Measurements from ENCODE around the gene SPRN.
"Not testable (repeated sequence)": the region's sequence is repeated elsewhere in the genome, so short reads cannot be mapped to it uniquely, and the experiment has no call there.

Gene SPRN

GRCh38 chr10:133444342-133445267 lies 20.2 kb upstream of the SPRN start:
- POLR2A ChIA-PET: no interaction called here
- CTCF ChIA-PET: no interaction called here
- no peak overlapping the region for H3K4me3 ChIP-seq (ENCODE audit: low read depth, low read length)

GRCh38 chr10:133442967-133443924 lies 18.8 kb upstream of the SPRN start:
- POLR2A ChIA-PET: no interaction called here
- CTCF ChIA-PET: no interaction called here
- no peak for TF ChIP-seq CTCF (IDR thresholded peaks at IDR 0.05; ENCODE audit: insufficient read depth, low read length, missing control alignments)
- no peak for DNase-seq (ENCODE audit: low read depth, low spot score)
- no peak overlapping the region for H3K4me3 ChIP-seq (ENCODE audit: low read depth, low read length)

More at GRCh38 chr10:133444342-133445267, 20.2 kb upstream of the SPRN start:
- no peak for TF ChIP-seq CTCF (IDR thresholded peaks at IDR 0.05; ENCODE audit: insufficient read depth, low read length, missing control alignments)
- DNase-seq (ENCODE audit: low read depth, low spot score): no peak

- no peak for TF ChIP-seq CTCF (IDR thresholded peaks at IDR 0.05; ENCODE audit: insufficient read depth, low read length, missing control alignments)
- no peak for DNase-seq (ENCODE audit: low read depth, low spot score)
- H3K4me3 ChIP-seq (ENCODE audit: low read depth, low read length): no peak overlapping the region
- POLR2A ChIA-PET: no interaction called here
- CTCF ChIA-PET: interaction anchor here (1.4 kb wide), 1 partner anchor 15 kb away, joined by 3 read pairs; no protein-coding TSS in a partner anchor
Observed at GRCh38 chr10:133442191-133442966, 18.0 kb upstream of the SPRN start.

GRCh38 chr10:133441780-133442179 lies 17.4 kb upstream of the SPRN start:
- ChIA-PET CTCF (interaction anchor here (1.4 kb wide), 1 partner anchor 15 kb away, joined by 3 read pairs; no protein-coding TSS in a partner anchor), POLR2A (no interaction called here)
- DNase-seq (ENCODE audit: low read depth, low spot score): no peak
- no peak for TF ChIP-seq CTCF (IDR thresholded peaks at IDR 0.05; ENCODE audit: insufficient read depth, low read length, missing control alignments)
- H3K4me3 ChIP-seq (ENCODE audit: low read depth, low read length): no peak overlapping the region

GRCh38 chr10:133441356-133441755 lies 16.9 kb upstream of the SPRN start:
- CTCF ChIA-PET: interaction anchor here (1.3 to 1.4 kb wide), 2 partner anchors 16 to 168 kb away, joined by 3 read pairs; no protein-coding TSS in a partner anchor
- DNase-seq (ENCODE audit: low read depth, low spot score); POLR2A ChIA-PET; H3K4me3 ChIP-seq (ENCODE audit: low read depth, low read length): not testable (repeated sequence)

GRCh38 chr10:133440633-133441285 lies 16.3 kb upstream of the SPRN start:
- no peak for TF ChIP-seq CTCF (IDR thresholded peaks at IDR 0.05; ENCODE audit: insufficient read depth, low read length, missing control alignments)
- DNase-seq (ENCODE audit: low read depth, low spot score): no peak
- CTCF ChIA-PET: interaction anchor here (1.3 kb wide), 1 partner anchor 168 kb away, joined by 3 read pairs; no protein-coding TSS in a partner anchor
- H3K4me3 ChIP-seq (ENCODE audit: low read depth, low read length): no peak overlapping the region
- POLR2A ChIA-PET: no interaction called here

Data from AG04449 (cell line).